Sigmoid colon (tissue), 7 donors: ENCODE measurements around the gene BZW2. TPM values are rescaled to one million over a fixed set of nuclear protein-coding genes. Genes with fewer than 3 reads are reported as not detected.

ENCODE experiments used
- DNase-seq: peaks from one replicate; pipeline ENCODE4 v3.0.0-alpha.2; 2019
- H3K27ac ChIP-seq, 4 donors: fragments of 200-600 bp; sonication (generic); one replicate each; pipeline ENCODE4 v1.5.1; 2016 to 2019; ENCODE audit warnings: mild to moderate bottlenecking in 1 of 4
- H3K27me3 ChIP-seq, 3 donors: fragments of 200-600 bp; sonication (generic); one replicate each; pipeline ENCODE4 v1.5.1; 2019; ENCODE audit warnings: mild to moderate bottlenecking in 1 of 3
- H3K36me3 ChIP-seq, 4 donors: fragments of 200-600 bp; sonication (generic); one replicate each; pipeline ENCODE4 v1.5.1; 2016 to 2019
- H3K4me1 ChIP-seq, 4 donors: fragments of 200-600 bp; sonication (generic); one replicate each; pipeline ENCODE4 v1.5.1; 2017 to 2019
- H3K4me3 ChIP-seq, 4 donors: fragments of 200-600 bp; sonication (generic); one replicate each; pipeline ENCODE4 v1.5.1; 2017 to 2019; ENCODE audit warnings: mild to moderate bottlenecking in 2 of 4, moderate library complexity in 1 of 4
- H3K9me3 ChIP-seq, 4 donors: fragments of 200-600 bp in 3 of 4; sonication (generic) in 3 of 4; one replicate each; pipeline versions ENCODE4 v1.5.1 to v1.6.1; 2013 to 2019
- EP300 ChIP-seq, 4 donors: sonication (generic); formaldehyde crosslinking; IDR thresholded peaks; one replicate each; pipeline ENCODE4 v1.6.1; 2017; ENCODE audit warnings: antibody characterized with exemption in 4 of 4
- POLR2A ChIP-seq, 2 donors: fragments of 450-650 bp; IDR thresholded peaks; one replicate each; pipeline ENCODE4 v1.6.1; 2016; ENCODE audit warnings: antibody characterized with exemption in 2 of 2, mild to moderate bottlenecking in 2 of 2, moderate library complexity in 2 of 2
- POLR2AphosphoS5 ChIP-seq, 4 donors: sonication (generic); formaldehyde crosslinking; IDR thresholded peaks; one replicate each; pipeline ENCODE4 v1.6.1; 2017; ENCODE audit warnings: antibody characterized with exemption in 4 of 4
- WGBS, 2 donors: extraction: QIAGEN DNeasy Blood & Tissue Kit; methylation state at CpG; one replicate each; pipeline ENCODE4 v1.1.7; 2013; 5-methylcytosine and 5-hydroxymethylcytosine counted together
- intact Hi-C: fragments of 100-400 bp; cut with DNase I; formaldehyde crosslinking; loops from one replicate; pipeline ENCODE4 v1.15.1; 2023
- polyA plus RNA-seq, 3 donors: library from polyadenylated mRNA; stranded (reverse); fragments of 200-250 nt; gene quantifications; one replicate each; pipeline ENCODE4 v1.2.3, GENCODE V29; 2013
- total RNA-seq, 4 donors: library from RNA; depleted of rRNA; stranded (reverse); fragments of >200 nt; gene quantifications; one replicate each; pipeline ENCODE4 v1.1.0, GENCODE V29; 2016
- TF ChIP-seq, protein P1 (sequence below), 4 experiments: fragments of 450-650 bp in 3 of 4; fragments of 200-600 bp in 1 of 4; IDR thresholded peaks; one replicate each; pipeline ENCODE4 v1.5.1; 2016 to 2019; ENCODE audit warnings: antibody characterized with exemption in 4 of 4, mild to moderate bottlenecking in 3 of 4, moderate library complexity in 2 of 4
- donor health status: healthy with polysubstance abuse.
- donor health status: Bipolar disorder and iron deficiency.
- donor health status: healthy.

Gene BZW2
- total and polyA plus RNA-seq, 7 donors = 49.7 to 70.7 (median 63.8) TPM

DNA sequence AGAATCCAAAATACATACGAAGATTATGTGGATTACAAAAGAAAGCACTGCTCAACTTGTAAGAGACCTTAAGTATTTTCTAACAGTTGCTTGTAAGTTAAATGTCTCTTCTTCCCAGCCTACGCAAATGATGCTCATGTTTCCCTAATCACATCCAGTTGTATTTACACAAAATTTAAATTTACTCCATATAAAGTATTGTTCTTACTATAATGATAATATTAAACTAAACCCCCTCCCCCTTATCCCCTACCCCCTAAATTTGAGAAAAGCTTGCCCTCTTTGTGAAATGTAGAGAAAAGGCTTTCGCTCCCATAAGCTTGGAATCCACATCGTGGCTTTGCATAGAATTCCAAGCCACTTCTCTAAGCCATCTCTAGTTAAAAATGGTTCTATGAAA lies 29.9 kb upstream of the BZW2 start:
- WGBS, 2 donors = 63 to 75% methylated on average over 4 of the region's 4 CpGs
- Histone ChIP-seq H3K4me3 (no peak overlapping the region), H3K27ac (no peak overlapping the region), H3K4me1 (no peaks in the 10 kb centered on the region), H3K27me3 (no peaks in the 10 kb centered on the region), H3K9me3 (no peaks in the 10 kb centered on the region), H3K36me3 (peaks cover 0 to 71% (median 2%) of the 10 kb centered on the region in 4 donors)
- TF ChIP-seq POLR2AphosphoS5 (IDR thresholded peaks at IDR 0.05) = no peak
- no peak for TF ChIP-seq EP300 (IDR thresholded peaks at IDR 0.05)
- intact Hi-C loops = no loop called here
- DNase-seq = no peak

GRCh38 chr7:16616542-16616941 lies 29.4 kb upstream of the BZW2 start:
- intact Hi-C loops = no loop called here
- no peak for DNase-seq
- no peaks in the 10 kb centered on the region for H3K9me3 ChIP-seq
- no peak overlapping the region for H3K27ac ChIP-seq
- H3K36me3 ChIP-seq = peaks cover 0 to 75% (median 2%) of the 10 kb centered on the region in 4 donors
- no peaks in the 10 kb centered on the region for H3K27me3 ChIP-seq
- H3K4me3 ChIP-seq = no peak overlapping the region
- TF ChIP-seq POLR2A (IDR thresholded peaks at IDR 0.05) (no peak), POLR2AphosphoS5 (IDR thresholded peaks at IDR 0.05) (no peak), EP300 (IDR thresholded peaks at IDR 0.05) (no peak)
- TF ChIP-seq, protein P1, sequence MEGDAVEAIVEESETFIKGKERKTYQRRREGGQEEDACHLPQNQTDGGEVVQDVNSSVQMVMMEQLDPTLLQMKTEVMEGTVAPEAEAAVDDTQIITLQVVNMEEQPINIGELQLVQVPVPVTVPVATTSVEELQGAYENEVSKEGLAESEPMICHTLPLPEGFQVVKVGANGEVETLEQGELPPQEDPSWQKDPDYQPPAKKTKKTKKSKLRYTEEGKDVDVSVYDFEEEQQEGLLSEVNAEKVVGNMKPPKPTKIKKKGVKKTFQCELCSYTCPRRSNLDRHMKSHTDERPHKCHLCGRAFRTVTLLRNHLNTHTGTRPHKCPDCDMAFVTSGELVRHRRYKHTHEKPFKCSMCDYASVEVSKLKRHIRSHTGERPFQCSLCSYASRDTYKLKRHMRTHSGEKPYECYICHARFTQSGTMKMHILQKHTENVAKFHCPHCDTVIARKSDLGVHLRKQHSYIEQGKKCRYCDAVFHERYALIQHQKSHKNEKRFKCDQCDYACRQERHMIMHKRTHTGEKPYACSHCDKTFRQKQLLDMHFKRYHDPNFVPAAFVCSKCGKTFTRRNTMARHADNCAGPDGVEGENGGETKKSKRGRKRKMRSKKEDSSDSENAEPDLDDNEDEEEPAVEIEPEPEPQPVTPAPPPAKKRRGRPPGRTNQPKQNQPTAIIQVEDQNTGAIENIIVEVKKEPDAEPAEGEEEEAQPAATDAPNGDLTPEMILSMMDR (IDR thresholded peaks at IDR 0.05) = no peak
- WGBS, 2 donors = 86 to 94% methylated on average over 18 of the region's 18 CpGs
- H3K4me1 ChIP-seq = no peaks in the 10 kb centered on the region

- Histone ChIP-seq H3K4me3 (no peak overlapping the region), H3K9me3 (no peaks in the 10 kb centered on the region), H3K4me1 (peaks cover 0 to 8% (median 0%) of the 10 kb centered on the region in 4 donors), H3K27ac (no peak overlapping the region), H3K36me3 (peaks cover 0 to 83% (median 0%) of the 10 kb centered on the region in 4 donors), H3K27me3 (no peaks in the 10 kb centered on the region)
- intact Hi-C loops = no loop called here
- TF ChIP-seq EP300 (IDR thresholded peaks at IDR 0.05) = no peak
- TF ChIP-seq, protein P1 (IDR thresholded peaks at IDR 0.05) = no peak
- TF ChIP-seq POLR2A (IDR thresholded peaks at IDR 0.05) = no peak
- no peak for TF ChIP-seq POLR2AphosphoS5 (IDR thresholded peaks at IDR 0.05)
- DNase-seq = no peak
- WGBS, 2 donors = 77 to 97% methylated on average over 2 of the region's 2 CpGs
Observed at GRCh38 chr7:16619979-16620408, 26.0 kb upstream of the BZW2 start.

DNA sequence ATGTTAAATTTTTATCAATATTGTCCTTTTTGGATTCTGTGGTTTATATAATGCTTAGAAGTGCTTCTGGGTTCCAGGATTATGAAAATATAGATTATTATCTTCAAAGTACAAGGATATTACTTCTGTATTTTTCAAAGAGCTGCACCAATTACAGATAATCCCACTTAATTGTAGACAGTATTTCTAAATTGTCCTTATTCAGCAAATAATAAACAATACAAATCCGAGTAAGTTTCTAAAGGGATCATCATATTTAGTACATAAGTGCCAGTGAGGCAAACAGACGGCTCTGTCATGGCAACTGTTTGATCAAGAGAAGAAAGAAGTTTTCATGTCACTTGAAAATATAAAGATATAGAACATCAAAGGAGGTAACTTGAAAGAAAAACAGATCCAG lies 19.6 kb upstream of the BZW2 start:
- H3K36me3 ChIP-seq = peaks cover 0 to 44% (median 0%) of the 10 kb centered on the region in 4 donors

DNA sequence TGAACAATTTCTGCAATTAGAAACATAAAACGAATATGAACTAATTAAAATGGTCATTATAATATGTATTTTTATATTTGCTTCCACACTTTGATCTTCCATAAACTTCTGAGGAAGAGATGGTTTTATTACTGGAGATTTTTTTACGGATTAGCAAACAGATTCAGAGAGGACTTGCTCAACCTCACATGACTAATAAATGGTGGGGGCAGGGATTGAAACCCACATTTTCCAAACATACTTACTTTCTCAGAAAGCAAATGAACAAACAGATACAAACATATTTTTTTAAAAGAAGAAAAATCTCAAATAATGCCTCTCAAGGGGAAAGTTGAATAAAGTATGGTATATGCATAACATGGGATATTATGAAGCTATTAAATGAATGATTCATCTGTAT lies 18.7 kb upstream of the BZW2 start:
- no peak overlapping the region for H3K27ac ChIP-seq
- WGBS, 2 donors = 37 to 47% methylated on average over 2 of the region's 2 CpGs
- H3K4me3 ChIP-seq = no peak overlapping the region
- TF ChIP-seq, protein P1 (IDR thresholded peaks at IDR 0.05) = no peak
- TF ChIP-seq POLR2A (IDR thresholded peaks at IDR 0.05) = no peak
- peaks cover 0 to 11% (median 0%) of the 10 kb centered on the region in 4 donors for H3K4me1 ChIP-seq
- no peaks in the 10 kb centered on the region for H3K9me3 ChIP-seq
- DNase-seq = no peak
- intact Hi-C loops = no loop called here
- peaks cover 0 to 35% (median 0%) of the 10 kb centered on the region in 4 donors for H3K36me3 ChIP-seq
- H3K27me3 ChIP-seq = no peaks in the 10 kb centered on the region

More for the DNA sequence above, 19.6 kb upstream of the BZW2 start:
- intact Hi-C loops = no loop called here
- H3K27me3 ChIP-seq = no peaks in the 10 kb centered on the region
- no peak for DNase-seq
- TF ChIP-seq EP300 (IDR thresholded peaks at IDR 0.05) = no peak
- WGBS, 2 donors = 82 to 89% methylated on average over 2 of the region's 2 CpGs
- no peak overlapping the region for H3K27ac ChIP-seq
- peaks cover 0 to 11% (median 0%) of the 10 kb centered on the region in 4 donors for H3K4me1 ChIP-seq
- no peaks in the 10 kb centered on the region for H3K9me3 ChIP-seq
- no peak overlapping the region for H3K4me3 ChIP-seq

DNA sequence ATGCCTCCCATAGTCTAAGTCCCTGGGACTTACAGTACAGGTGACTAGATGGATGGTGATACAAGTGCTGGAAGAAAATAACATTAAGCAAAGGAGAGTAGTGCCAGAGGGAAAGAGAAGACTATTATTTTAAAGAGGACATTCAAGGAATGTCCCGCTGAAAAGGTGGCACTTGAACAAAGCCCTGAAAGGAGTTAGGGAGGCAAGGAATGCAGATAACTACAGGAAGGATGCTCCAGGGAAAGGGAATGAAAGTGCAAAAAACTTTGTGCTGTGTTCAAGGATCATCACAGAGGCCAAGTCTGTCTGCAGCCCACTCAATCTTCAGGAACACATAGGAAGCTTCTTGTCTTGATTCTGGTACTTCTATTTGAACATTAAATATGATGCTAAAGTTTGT lies 15.3 kb upstream of the BZW2 start:
- H3K4me1 ChIP-seq = peaks cover 0 to 19% (median 12%) of the 10 kb centered on the region in 4 donors
- TF ChIP-seq POLR2AphosphoS5 (IDR thresholded peaks at IDR 0.05) = no peak
- TF ChIP-seq, protein P1 (IDR thresholded peaks at IDR 0.05) = no peak
- no peak for TF ChIP-seq POLR2A (IDR thresholded peaks at IDR 0.05)
- no peak for TF ChIP-seq EP300 (IDR thresholded peaks at IDR 0.05)
- intact Hi-C loops = no loop called here
- no peaks in the 10 kb centered on the region for H3K9me3 ChIP-seq
- H3K27ac ChIP-seq = no peak overlapping the region
- WGBS, 2 donors = 91 to 94% methylated on average over 1 of the region's 1 CpG
- H3K4me3 ChIP-seq = no peak overlapping the region
- no peaks in the 10 kb centered on the region for H3K27me3 ChIP-seq
- no peak for DNase-seq
- H3K36me3 ChIP-seq = peaks cover 0 to 3% (median 0%) of the 10 kb centered on the region in 4 donors
